OCI-M2 (cell line): ENCODE measurements around the gene APBA2.

Experiments used
- DNase-seq: peaks from one replicate; lab custom pipeline; 2025; ENCODE audit not compliant: unreplicated experiment; lab: John Stamatoyannopoulos, UW

APBA2 gene

GRCh38 chr15:29114221-29115092 is 228.7 kb downstream of the APBA2 start:
- DNase-seq: no peak

- no peak for DNase-seq
Measured at GRCh38 chr15:29115093-29115991, 229.6 kb downstream of the APBA2 start.

DNA sequence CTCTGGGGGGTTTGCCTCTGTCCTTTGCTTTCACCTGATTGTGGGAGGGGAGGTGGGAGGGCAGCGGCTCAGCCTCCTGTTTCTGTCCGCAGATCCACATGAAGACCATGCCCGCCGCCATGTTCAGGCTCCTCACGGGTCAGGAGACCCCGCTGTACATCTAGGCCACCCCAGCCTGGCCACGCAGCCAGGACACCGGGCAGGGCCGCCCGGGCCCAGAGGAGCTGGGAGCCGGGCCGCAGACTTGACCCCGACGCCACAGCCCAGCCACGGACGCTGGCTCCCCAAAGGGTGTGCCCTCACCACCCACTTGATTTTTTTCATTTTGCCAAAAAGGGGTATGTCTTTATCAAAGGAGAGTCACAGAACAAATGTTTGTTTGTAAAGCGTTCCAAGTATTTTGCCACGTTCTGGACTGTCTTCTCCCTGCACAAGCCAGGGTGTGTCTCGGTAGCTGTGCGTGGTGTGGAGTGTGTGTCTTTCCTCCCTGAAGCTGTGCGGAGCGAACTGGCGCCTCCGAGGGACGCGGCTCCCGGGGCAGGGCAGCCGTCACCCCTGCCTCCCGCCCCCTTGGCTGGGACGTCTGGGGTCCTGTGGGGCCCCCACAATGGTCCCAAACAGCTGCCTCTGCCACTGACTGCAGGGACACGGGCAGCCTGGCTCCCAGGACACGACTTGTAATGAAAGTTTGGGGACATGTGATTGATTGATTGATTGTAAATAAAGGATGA is 231.4 kb downstream of the APBA2 start:
- DNase-seq: no peak

GRCh38 chr15:29117778-29118177 is 232.0 kb downstream of the APBA2 start:
- no peak for DNase-seq

- DNase-seq: no peak
Measured at GRCh38 chr15:29119847-29120246, 234.1 kb downstream of the APBA2 start.

DNA sequence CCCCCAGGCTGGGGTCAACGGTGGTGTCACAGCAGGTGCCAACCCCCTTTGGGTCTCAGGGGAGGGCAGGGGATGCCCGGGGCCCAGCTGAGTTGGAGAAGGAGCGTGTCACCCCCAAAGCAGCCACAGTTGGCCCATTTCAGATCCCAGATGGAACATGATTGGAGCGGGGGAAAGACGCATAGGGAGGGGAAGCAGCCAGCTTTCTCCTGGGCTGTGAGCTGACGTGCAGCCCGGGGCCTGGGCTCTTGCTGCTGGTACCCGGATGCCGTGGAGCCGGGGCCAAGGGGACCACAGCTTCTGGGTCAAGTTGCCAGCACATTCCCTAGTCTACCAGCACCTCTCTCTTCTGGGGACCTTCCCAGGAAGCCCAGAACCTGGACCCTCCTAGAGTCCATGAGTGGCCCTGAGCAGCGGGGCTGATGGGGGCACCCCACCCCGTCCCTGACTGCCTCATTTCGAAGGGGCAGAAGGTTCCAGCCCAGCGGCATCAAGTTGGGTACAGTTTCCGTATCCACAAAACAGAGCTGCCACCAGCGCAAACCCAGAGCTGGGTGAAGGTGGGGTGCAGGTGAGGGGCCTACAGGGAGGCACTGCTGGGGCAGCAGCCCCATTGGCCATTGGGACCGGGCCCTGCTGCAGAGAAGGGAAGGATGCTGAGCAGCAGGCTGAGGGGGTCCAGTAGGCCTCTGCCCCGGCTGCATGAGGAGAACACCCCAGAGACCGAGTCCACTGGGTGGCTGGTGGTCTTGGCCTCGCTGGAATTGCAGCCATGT is 235.0 kb downstream of the APBA2 start:
- DNase-seq: no peak

DNA sequence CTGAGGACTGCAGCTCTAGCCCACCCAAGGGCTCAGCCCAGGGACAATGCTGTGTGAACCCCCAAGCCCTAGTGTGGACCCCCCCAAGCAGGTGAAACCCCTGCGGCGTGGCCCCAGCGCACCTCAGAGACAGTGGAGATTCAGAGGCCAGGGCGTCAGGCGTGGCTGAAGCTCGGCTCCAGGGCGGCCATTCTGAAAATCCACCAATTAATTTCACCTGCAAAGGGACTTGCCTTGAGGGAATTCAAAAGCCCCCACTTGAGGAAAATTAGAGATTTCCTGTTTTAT is 235.5 kb downstream of the APBA2 start:
- DNase-seq: no peak

DNA sequence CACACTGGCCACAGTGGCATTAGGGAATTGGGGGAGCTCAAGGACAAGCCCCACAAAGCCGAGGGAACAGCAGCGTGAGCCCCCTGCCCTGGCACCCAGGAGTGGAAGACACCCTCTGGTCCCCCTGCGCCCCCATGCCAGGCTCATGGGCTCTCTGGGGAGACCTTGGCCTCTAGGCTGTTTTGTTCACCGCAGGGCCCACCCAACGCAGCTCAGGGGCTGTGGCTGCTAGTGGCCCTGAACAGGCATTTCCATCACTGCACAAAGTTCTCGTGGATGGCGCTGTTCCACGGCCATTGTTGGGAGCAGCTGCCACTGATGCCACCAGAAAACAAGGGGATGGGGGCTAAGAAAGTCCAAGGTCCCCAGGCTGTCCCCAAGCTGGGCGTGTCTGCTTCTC is 236.1 kb downstream of the APBA2 start:
- no peak for DNase-seq

GRCh38 chr15:29122506-29122905 is 236.7 kb downstream of the APBA2 start:
- no peak for DNase-seq

DNA sequence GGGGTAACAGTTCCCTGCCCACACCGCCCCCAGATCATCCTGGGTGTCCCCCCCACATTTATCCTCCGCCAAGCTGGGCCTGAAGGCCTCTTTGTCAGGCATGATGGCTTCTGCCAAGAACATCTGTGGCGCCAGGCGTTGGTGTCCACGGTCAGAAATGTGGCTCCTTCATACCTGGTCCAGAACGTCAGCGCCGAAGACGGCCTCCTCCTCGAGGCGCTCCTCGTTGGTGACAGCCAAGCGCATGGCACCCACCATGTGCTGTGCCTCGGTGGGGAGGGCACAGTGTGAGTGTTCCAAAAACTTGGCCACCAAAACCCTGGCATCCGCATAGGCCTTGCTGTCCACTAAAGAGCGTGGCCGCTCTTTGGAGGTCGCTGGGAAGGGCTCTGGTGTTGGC is 237.4 kb downstream of the APBA2 start:
- DNase-seq: no peak

- no peak for DNase-seq
Measured at GRCh38 chr15:29123991-29124390, 238.2 kb downstream of the APBA2 start.

DNA sequence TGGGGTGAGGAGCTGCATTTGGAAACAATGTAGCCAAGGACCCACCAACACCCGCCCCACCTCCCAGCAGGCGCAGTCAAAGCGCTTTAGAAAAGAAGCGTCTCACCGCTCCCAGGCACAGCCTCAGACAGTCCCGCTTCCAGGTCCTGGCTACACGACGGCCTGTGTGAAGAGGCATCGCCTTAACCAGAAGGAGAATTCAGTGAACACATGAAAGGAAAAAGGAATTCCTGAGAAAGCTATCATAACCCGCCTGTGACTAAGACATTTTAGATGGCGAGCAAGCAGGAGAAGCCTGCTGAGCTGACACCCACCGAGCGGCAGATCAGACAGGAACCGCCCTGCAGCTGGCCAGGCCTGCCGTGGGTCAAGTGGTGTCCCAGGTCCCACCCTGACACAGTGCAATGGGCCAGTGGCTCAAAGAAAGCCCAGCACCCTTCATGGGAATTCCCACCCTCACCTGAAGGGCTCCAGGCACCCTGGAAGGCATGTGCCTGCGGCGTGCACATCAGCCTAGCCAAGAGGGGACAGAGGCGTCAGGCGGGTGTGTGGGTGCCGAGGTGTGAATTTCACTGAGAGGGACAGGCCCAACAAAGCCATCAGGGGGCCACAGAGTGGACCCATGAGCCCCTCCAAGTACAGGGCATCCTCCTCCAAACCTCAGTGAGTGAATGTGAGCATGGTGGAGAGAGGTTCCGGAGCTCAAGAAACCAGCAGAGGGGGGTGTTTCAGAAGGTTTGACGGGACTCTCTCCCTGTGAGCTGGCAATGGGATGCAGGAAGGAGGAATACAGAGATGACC is 239.0 kb downstream of the APBA2 start:
- DNase-seq: no peak

DNA sequence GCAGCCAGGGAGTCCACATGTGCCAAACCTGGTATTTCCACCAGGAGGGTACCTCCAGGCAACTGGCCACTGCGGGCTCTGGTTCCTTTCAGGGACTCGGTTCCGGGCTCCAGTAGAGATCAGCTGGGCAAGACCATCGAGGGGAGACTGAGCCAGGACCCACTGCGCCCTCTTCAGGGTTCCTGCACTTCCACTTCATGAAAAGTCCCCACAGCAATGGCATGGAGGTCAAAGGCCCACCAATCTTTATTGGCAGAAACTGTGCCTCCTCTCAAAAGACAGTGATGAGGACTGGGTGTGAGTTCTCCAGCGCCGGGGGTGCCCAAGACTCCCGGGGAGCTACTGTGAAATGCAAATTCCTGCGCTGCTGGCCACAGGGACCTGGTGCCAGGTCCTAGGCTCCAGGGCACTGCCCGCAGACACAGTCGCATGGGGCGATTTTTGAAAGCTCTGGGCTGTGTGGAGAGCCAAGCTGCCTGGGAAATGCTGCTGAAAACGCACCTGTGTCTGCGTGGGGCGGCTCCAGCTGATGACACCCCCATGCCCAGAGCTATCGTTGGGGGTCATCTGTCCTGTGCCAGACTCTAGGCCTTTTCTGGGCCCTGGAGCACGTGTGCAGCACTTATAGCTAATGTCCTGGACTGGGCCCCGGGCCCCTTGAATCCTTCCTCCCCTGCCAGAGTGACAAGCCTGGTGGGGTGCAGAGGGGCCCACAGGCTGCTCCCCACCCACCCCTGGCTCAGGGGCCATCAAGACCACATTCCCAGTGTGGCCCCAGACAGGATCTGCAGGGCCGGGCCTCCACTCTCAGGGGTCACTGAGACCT is 239.8 kb downstream of the APBA2 start:
- DNase-seq: no peak

DNA sequence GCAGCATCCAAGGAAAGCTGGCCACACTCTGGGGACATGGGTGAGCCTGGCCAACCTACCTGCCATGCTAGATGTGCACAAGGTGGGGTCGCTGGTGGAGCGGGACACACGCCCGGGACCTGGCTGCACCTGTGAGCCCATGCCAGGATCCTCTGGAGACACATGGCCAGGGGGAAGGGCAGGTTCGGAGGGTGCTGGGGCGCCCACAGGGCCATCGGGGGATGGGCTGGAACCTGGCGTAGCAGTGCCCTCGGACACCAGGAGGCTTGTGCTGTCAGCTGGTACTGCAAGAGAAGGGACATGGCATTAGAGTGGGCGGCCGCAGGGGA is 240.4 kb downstream of the APBA2 start:
- no peak for DNase-seq

DNA sequence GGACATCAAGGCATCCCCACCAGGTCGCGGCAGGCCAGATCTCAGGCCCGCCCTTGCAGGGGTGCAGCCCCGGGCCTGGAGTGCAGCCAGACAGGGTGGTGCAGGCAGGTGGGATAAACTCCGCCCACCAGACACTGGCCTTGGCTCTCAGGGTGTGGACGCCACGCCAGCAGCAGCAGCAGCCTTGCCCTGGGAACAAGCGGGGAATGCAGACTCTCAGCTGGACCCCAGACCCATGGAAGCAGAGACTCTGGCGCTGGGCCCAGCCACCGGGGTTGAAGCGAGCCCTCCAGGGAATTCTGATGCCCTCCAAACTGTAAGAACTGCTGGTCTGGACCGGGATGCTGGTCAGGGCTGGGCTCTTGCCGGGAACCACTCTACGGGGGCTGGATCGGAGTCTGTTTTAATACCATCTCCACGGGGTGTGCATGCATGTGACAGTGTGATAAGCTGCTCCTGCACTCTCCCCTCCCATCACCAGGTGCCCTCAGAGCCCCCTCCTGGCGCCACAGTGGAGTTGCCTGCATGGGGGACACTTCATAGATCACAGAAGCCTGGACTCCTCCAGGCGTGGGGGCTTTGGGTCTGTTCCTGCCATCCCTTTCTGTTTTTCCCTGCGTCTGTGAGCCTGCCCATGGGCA is 241.2 kb downstream of the APBA2 start:
- no peak for DNase-seq

DNA sequence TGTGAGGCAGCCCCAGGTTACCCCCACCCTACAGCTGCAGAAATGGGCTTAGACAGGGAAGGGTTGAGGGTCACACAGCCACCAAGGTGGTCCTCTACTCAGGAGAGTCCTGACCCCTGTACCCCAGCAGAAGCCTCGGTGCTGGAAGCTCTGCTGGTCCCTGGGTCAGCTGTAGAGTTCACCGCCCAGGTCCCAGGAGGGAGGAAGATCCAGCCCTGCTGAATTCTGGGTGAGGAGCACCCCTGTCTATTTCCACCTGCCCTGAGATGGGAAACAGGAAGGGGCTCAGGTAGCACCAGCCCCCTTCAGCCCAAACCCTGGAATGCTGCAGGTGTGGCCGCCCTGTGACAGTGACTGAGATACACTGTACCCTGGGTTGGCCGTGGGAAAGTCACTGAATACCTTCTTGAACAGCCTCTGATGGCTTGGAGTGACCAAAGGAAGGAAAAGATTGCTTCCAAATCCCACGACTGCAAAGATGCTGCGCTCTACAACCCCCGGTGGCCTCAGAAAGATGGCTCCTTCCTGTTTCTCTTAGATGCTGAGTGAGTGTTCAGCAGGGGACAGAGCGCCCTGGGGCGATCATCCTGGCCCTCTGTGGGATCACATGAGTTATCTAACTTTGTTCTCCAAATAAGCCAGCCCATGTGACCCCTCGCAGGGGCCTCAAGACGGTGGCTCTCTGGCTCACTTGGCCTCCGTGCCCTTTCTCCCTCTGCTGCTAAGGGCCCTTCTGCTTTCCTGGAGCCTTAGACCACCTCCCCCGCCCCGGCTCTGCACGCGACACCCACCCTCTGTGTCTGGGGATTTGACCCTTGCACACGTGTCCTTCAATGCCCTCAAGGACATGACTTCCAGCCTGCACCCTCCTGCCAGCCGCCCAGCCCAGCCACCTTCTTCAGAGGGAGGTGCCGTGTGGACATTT is 242.0 kb downstream of the APBA2 start:
- no peak for DNase-seq

DNA sequence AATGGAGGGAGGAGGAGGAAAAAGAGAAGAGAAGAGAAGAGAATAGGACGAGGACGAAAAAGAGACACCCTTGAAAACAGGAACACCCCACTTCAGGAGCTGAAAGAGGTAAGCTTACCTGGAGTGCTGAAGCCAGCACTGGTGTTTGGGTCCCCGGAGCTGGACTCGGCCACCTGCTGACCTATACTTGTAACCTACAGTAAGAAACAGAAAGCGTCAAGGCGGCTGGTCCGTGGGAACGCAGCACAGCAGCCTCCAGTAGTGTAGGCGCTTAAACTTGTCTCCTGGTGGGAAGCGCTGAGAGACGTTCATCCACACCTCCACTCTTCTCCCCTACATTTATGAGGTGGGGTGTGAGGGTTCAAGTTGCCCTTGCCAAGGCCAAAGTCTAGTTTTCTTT is 242.9 kb downstream of the APBA2 start:
- no peak for DNase-seq

GRCh38 chr15:29129221-29129620 is 243.4 kb downstream of the APBA2 start:
- DNase-seq: no peak
